Right lobe of liver (tissue), 6 donors: Measurements from ENCODE around the gene ACOX2. TPM values are rescaled to one million over a fixed set of nuclear protein-coding genes. Genes with fewer than 3 reads are reported as not detected.

Experiments used
- ATAC-seq, 4 donors: fragments of 200-7000 bp; cut with Tn5 transposase; one replicate each; pipeline ENCODE4 v1.9.1; 2020; ENCODE audit warnings: mild to moderate bottlenecking in 4 of 4, moderate library complexity in 4 of 4
- DNase-seq, 3 donors: peaks; one replicate each; pipeline ENCODE4 v3.0.0-alpha.2; 2020
- H3K27ac ChIP-seq, 3 donors: fragments of 200-600 bp; one replicate each; pipeline ENCODE4 v1.8.0; 2022
- H3K27me3 ChIP-seq, 2 donors: fragments of 200-600 bp; one replicate each; pipeline ENCODE4 v1.8.0; 2022
- H3K36me3 ChIP-seq, 4 donors: fragments of 200-600 bp; sonication (generic) in 1 of 4; one replicate each; pipeline versions ENCODE4 v1.5.1 to v1.8.0; 2017 to 2022; ENCODE audit warnings: control low read depth in 1 of 4
- H3K4me1 ChIP-seq, 4 donors: fragments of 200-600 bp; sonication (generic) in 1 of 4; one replicate each; pipeline versions ENCODE4 v1.5.1 to v1.8.0; 2017 to 2022; ENCODE audit warnings: control low read depth in 1 of 4
- H3K4me3 ChIP-seq, 3 donors: fragments of 200-600 bp; one replicate each; pipeline ENCODE4 v1.8.0; 2022
- H3K9me3 ChIP-seq, 4 donors: fragments of 200-600 bp; sonication (generic) in 1 of 4; one replicate each; pipeline versions ENCODE4 v1.5.1 to v1.8.0; 2017 to 2022; ENCODE audit warnings: control low read depth in 1 of 4
- CTCF ChIP-seq, 4 donors: fragments of 200-600 bp in 3 of 4; fragments of 450-650 bp in 1 of 4; IDR thresholded peaks; one replicate each; pipeline versions ENCODE4 v1.5.1 to v1.8.0; 2016 to 2022; ENCODE audit warnings: antibody characterized with exemption in 4 of 4, mild to moderate bottlenecking in 2 of 4
- POLR2A ChIP-seq: fragments of 450-650 bp; IDR thresholded peaks from one replicate; pipeline ENCODE4 v1.6.1; 2017; ENCODE audit warnings: antibody characterized with exemption, mild to moderate bottlenecking
- WGBS: methylation state at CpG from one replicate; pipeline ENCODE4 v1.1.6; 2018; ENCODE audit warnings: low coverage, low lambda C conversion rate; ENCODE audit not compliant: insufficient coverage; ENCODE audit errors: missing lambda C conversion rate; 5-methylcytosine and 5-hydroxymethylcytosine counted together
- intact Hi-C, 2 donors: fragments of 100-400 bp; cut with DNase I; formaldehyde crosslinking; loops; one replicate each; pipeline versions ENCODE4 v1.11.2 to v1.14.1; 2022
- total RNA-seq, 6 experiments: library from RNA; depleted of rRNA in 2 of 6; stranded (reverse); fragments of >200 nt in 2 of 6; fragmentation: NEBNext Ultra II Directional in 3 of 6; extraction: Animal tissue kit (Norgen Biotek cat#: 25700) in 3 of 6; gene quantifications; one replicate each; pipeline versions ENCODE4 v1.1.0 to v1.2.4, GENCODE V29; 2016 to 2023
- donor health status: DM: no; HTN: yes; CAD: no.
- donor health status: DM: no; HTN: no; CAD: no.
- donor health status: DM: no; HTN: no; CAD: no.
- donor health status: DM: no; HTN: yes; CAD: no.
- donor health status: DM: no; HTN: yes; CAD: no.

The ACOX2 gene
- total RNA-seq, 6 experiments from 2014 or later, result 67.8 to 269 (median 149) TPM

DNA sequence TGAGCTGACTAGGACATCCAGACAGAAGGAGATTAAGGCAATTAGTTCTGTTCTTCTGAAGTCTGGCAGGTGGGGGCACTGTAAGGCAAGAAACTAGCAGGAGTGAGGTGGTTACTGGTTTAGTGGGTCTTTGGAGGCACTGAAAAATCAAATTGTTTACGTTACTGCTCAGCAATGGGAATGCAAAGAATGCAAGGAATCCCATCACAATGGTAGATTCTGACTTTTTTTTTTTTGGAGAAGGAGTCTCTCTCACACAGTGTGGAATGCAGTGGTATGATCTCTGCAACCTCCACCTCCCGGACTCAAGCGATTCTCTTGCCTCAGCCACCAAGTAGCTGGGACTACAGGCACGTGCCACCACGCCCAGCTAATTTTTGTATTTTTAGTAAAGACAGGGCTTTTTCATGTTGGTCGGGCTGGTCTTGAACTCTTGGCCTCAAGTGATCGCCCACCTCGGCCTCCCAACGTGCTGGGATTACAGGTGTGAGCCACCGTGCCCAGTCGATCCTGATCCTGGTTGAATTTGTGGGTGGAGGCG, 23.9 kb upstream of the ACOX2 start:
- H3K27ac ChIP-seq, result no peak overlapping the region
- no peaks in the 10 kb centered on the region for H3K9me3 ChIP-seq
- TF ChIP-seq CTCF (IDR thresholded peaks at IDR 0.05) (peak in 2 of 4 donors; percentile 11 to 20), POLR2A (no peak)
- ATAC-seq, result peak in 2 of 4 donors; percentile 19 to 25
- H3K4me3 ChIP-seq, result no peak overlapping the region
- intact Hi-C loops, result no loop called here
- H3K36me3 ChIP-seq, result no peaks in the 10 kb centered on the region
- no peaks in the 10 kb centered on the region for H3K27me3 ChIP-seq
- peaks cover 0 to 4% (median 0%) of the 10 kb centered on the region in 4 donors for H3K4me1 ChIP-seq
- 92% methylated on average over 10 of the region's 12 CpGs for WGBS
- DNase-seq, result peak in 1 of 3 donors; percentile 28

GRCh38 chr3:58559586-58559985, 22.6 kb upstream of the ACOX2 start:
- TF ChIP-seq CTCF (IDR thresholded peaks at IDR 0.05), result no peak
- no peak for TF ChIP-seq POLR2A
- intact Hi-C loops, result no loop called here
- no peak for ATAC-seq

GRCh38 chr3:58557491-58557890, 20.5 kb upstream of the ACOX2 start:
- intact Hi-C loops, result no loop called here
- Histone ChIP-seq H3K27me3 (no peaks in the 10 kb centered on the region), H3K27ac (no peak overlapping the region), H3K4me3 (no peak overlapping the region), H3K9me3 (no peaks in the 10 kb centered on the region), H3K36me3 (no peaks in the 10 kb centered on the region), H3K4me1 (no peaks in the 10 kb centered on the region)
- ATAC-seq (no peak), DNase-seq (no peak)
- WGBS, result 100% methylated on average over 6 of the region's 6 CpGs
- TF ChIP-seq POLR2A (no peak), CTCF (IDR thresholded peaks at IDR 0.05) (no peak)

More at GRCh38 chr3:58559586-58559985, 22.6 kb upstream of the ACOX2 start:
- no peaks in the 10 kb centered on the region for H3K27me3 ChIP-seq
- no peak overlapping the region for H3K27ac ChIP-seq
- H3K4me3 ChIP-seq, result no peak overlapping the region
- peak in 1 of 3 donors; percentile 16 for DNase-seq
- H3K4me1 ChIP-seq, result peaks cover 0 to 4% (median 0%) of the 10 kb centered on the region in 4 donors
- no peaks in the 10 kb centered on the region for H3K9me3 ChIP-seq
- WGBS, result 52% methylated on average over 3 of the region's 5 CpGs
- H3K36me3 ChIP-seq, result no peaks in the 10 kb centered on the region

GRCh38 chr3:58556761-58557221, 19.8 kb upstream of the ACOX2 start:
- Histone ChIP-seq H3K4me3 (no peak overlapping the region), H3K9me3 (no peaks in the 10 kb centered on the region), H3K36me3 (no peaks in the 10 kb centered on the region), H3K4me1 (peaks cover 0 to 5% (median under 1%) of the 10 kb centered on the region in 4 donors), H3K27me3 (no peaks in the 10 kb centered on the region), H3K27ac (no peak overlapping the region)
- 69% methylated on average over 4 of the region's 6 CpGs for WGBS
- no peak for ATAC-seq
- DNase-seq, result peak in 1 of 3 donors; percentile 20
- no peak for TF ChIP-seq CTCF (IDR thresholded peaks at IDR 0.05)
- intact Hi-C loops, result no loop called here
